NB4 (cell line): ENCODE data around the gene UGT1A4.

ENCODE experiments used
- DNase-seq: peaks from one replicate; pipeline ENCODE4 v3.0.0; 2010; ENCODE audit warnings: low read depth
- H3K4me3 ChIP-seq: one replicate; pipeline ENCODE4 v1.5.1; 2011; ENCODE audit warnings: mild to moderate bottlenecking, low read depth, low read length, moderate library complexity
- MYC ChIP-seq: IDR thresholded peaks from 2 replicates; pipeline ENCODE4 v1.6.1; 2011; ENCODE audit warnings: low read depth, low read length
- POLR2A ChIP-seq: IDR thresholded peaks from 2 replicates; pipeline ENCODE4 v1.6.1; 2011; ENCODE audit warnings: mild to moderate bottlenecking; ENCODE audit not compliant: insufficient read length; ENCODE audit errors: extremely low read depth
- TF ChIP-seq, protein P1 (sequence below): IDR thresholded peaks from one replicate; pipeline ENCODE4 v1.5.1; 2012; ENCODE audit warnings: low read depth, low read length
- TF ChIP-seq, protein P2 (sequence below): IDR thresholded peaks from 2 replicates; pipeline ENCODE4 v1.6.1; 2011; ENCODE audit warnings: low read depth, low read length

Gene UGT1A4

DNA sequence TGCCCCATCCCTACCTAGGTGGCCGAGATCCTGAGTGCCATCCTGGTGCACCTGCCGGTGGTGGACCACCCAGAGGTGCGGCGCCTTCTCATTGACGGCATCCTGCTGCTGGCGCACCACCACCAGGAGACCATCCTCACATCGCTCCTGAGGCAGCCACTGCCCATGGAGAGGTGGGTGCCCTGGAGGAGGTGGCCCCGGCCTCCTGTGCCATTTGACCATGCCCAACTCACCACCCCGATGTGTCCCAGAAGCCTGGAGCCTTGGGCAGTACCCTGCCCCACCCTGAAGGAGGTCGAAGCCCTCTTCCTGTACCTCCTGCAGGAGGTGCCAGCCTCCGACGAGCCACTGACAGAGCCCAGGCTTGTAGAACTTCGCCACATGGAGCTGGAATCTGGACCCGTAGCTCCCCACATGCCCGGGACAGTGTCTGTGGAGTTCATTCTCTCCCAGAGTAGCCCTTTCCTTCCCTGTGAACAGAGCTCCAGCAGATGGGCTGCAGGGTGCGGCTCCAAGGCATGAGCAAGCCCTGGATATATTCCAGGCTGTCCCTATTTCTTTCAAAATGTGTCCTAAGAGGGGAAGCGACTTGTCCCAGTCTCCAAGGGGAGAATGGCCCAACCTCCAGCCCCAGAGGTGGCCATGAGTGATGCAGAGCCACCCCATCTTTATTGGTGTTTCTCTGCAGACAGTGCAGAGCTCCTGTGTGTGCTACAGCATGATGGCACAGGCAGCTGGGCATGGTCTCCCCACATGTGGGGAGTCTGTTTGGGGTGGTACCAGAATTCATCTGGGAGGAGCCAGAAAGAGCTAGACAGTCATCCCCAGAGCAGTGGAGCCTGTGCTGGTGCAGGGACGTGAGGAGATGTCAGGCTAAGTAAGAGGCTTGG, 101.6 kb downstream of the UGT1A4 start:
- no peak overlapping the region for H3K4me3 ChIP-seq
- no peak for DNase-seq
- TF ChIP-seq, protein P1, sequence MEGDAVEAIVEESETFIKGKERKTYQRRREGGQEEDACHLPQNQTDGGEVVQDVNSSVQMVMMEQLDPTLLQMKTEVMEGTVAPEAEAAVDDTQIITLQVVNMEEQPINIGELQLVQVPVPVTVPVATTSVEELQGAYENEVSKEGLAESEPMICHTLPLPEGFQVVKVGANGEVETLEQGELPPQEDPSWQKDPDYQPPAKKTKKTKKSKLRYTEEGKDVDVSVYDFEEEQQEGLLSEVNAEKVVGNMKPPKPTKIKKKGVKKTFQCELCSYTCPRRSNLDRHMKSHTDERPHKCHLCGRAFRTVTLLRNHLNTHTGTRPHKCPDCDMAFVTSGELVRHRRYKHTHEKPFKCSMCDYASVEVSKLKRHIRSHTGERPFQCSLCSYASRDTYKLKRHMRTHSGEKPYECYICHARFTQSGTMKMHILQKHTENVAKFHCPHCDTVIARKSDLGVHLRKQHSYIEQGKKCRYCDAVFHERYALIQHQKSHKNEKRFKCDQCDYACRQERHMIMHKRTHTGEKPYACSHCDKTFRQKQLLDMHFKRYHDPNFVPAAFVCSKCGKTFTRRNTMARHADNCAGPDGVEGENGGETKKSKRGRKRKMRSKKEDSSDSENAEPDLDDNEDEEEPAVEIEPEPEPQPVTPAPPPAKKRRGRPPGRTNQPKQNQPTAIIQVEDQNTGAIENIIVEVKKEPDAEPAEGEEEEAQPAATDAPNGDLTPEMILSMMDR: no peak
- TF ChIP-seq POLR2A: no peak
- TF ChIP-seq, protein P2, sequence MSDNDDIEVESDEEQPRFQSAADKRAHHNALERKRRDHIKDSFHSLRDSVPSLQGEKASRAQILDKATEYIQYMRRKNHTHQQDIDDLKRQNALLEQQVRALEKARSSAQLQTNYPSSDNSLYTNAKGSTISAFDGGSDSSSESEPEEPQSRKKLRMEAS: no peak

DNA sequence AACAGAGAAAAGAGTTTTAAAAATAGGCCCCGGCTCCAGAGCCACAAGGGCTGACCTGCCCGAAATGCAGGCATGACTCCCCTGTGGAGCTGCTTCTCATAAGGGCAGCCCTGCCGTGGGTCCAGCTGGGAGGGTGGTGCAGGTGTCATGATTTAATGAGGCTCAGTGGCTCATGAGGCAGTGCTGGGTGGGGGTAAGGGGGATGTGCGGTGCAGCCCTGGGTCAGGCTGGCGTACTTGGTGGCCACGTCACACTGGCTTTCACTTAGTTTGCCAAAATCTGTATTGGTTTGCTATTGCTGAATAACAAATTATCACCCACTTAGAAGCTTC, 102.2 kb downstream of the UGT1A4 start:
- TF ChIP-seq POLR2A (no peak), MYC (no peak)
- TF ChIP-seq, protein P2: no peak
- TF ChIP-seq, protein P1: no peak
- H3K4me3 ChIP-seq: no peak overlapping the region
- DNase-seq: no peak

DNA sequence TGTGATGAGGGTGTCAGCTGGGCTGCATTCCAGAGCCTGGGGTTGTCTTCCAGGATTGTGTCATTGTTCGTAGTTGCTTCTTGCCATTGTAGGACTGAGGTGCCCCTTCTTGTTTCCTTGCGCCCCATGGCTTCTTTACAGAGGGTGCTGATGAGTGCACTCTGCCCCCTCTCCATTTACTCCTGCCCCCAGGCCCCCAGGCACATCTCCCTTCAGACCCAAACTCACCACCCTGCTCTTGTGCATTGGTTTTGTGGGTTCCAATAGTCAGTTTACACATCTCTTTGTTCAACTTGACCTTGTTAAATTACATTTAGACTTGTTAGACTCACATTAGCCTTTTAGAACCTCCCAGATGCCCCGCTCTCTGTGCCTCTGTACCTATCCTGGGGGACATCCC, 102.7 kb downstream of the UGT1A4 start:
- H3K4me3 ChIP-seq: no peak overlapping the region
- TF ChIP-seq MYC: no peak
- TF ChIP-seq, protein P2: no peak
- DNase-seq: no peak

DNA sequence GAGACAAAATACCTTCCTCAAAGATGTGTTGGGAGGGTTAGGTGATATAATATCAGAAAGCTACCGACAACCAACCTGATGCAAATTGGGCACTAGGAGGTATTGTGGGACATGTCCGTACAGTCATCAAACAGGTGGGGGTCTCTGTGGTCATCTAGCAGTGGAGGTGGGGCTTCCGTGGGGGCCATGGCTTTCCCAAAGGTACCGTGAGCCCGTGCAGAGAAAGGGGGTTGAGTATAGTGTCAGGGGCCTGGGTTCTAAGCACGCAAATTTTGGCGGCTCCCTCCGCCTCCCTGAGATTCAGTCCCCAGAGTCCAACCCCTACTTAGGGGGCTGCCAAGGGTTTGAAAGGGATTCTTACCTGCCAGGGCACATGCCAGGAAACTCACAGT, 103.2 kb downstream of the UGT1A4 start:
- H3K4me3 ChIP-seq: no peak overlapping the region
- DNase-seq: no peak
- TF ChIP-seq MYC (no peak), POLR2A (no peak)
- TF ChIP-seq, protein P1: no peak
- TF ChIP-seq, protein P2: no peak

DNA sequence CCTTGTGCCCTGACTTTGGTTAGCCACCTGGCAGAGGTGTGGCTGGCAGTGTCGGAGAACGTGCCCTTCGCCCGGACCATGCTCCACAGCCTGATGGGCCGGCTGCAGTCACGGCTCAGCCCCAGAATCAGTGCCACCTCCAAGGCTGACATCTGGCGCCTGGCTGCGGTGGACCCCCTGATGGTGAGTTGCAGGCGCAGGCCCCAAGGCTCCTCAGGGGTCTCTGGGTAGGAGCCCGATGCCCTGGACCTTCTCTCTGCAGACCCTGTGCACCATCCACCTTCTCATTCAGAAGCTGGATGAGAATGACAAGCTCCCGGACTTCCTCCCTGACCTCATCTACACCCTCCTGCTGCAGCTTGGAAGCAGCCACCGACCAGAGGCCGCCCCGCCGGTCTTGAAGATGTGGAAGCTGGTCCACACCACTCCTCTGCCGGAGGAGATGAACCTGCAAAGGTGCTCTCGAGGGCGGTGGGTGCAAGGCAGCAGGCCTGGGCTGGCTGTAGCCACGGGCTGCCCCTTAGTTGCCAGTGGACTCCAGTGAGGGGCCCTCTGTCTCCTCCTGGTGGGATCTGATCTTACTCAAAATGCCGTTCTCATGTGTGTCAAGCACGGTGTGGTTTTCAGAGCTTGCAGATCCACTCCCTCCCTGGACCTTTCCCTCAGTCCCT, 103.7 kb downstream of the UGT1A4 start:
- DNase-seq: no peak
- TF ChIP-seq, protein P1: no peak
- TF ChIP-seq MYC (no peak), POLR2A (no peak)
- TF ChIP-seq, protein P2: no peak
- H3K4me3 ChIP-seq: no peak overlapping the region
